ENCODE results near the gene ZIC4.

The ZIC4 gene

DNA sequence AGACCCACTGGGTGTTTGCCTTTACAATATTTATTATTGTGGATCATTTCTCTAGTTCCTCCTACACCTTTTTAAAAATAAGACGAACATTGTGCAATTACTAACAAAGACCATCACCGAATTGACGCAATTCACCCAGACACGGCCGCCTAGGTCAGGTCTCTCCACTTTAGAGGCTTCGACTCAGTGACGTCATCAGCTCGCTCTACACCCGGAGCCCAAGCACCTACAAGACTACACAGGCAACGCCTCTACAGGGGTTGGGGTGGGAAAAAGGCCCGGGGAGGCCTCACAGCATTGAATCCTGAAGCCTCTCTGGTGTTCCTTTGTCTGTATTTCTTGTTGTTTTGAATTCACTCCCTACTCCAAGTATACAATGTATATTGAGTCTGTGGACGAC lies 16.6 kb downstream of the ZIC4 start:
- DNase-seq: no peak

DNA sequence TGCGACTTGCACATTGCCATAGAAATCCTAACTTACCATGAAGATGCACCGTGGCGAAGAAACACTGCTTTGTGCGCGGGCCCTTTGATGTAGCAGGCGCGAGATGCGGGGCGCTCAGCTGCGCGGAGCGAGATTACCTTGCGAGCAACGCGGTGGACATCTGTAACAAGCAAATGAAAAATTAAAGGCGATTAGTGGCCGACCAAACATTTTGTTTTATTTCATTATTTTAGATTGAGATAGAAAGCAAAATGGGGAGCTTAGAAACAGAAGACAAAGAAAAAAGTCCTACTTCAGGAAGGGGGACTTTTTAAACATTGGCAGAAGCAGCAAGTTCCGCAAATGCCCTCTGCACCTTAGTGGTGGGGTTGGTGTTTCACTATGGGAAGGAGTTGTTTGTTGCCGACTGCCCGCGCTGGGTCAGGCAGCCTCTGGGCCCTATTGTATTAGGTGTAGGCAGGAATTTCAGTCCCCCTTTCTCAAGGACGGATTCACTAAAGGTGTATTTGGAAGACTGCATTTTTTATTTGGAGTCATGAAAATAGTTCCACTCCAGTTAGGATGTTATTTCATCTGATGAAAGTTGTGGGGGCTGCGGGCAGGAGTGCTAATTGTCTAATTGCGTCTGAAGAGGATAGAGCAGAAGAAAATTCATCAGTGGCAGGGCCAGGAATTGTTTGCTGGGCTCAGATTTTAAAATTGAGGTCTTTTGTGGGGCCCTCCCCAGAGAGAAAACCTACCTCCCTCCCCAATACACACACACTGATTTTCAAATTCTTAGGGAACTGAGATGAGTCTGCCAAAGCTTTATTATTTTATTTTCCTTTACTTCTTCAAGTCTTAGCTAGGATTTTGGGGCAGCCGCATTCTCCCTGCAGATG lies 17.4 kb downstream of the ZIC4 start:
- DNase-seq: no peak

DNA sequence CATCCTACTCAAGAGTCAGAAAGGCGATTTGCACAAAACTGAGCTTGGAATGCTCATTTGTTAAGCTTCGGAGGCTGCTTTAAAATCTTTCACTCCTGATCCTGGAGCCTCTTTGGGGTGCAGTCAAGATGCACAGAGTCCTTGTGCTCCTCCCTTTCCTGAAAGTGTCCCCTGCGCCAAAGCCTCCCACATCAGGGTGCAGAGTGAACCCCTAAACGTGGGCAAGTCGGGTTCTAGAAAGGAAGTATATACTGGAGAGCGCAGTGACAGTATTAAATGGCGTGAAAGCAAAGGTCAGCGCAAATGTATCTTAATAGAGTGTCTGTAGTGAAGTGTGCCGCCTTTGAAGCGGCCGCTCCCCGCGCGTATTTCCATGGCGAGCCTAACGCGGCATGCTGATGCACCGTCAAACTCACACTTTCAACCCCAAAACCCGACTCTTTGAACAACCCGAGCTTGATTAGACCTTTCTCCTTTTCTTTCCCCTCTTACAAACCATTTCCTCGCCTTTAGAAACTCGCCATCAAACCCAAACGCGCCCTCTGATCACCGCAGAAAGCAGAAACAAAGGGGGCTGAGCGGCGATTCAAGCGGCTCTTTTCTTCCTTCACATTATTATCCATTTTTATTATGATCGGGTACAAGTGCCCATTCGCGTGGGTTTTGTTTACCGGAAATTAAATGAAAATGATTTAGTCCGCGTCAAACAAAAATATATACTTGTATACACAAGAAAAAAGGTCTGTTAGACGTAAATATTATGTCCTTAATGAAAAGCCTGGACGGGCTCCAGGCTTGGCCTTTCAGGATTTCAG lies 18.3 kb downstream of the ZIC4 start:
- no peak for DNase-seq

DNA sequence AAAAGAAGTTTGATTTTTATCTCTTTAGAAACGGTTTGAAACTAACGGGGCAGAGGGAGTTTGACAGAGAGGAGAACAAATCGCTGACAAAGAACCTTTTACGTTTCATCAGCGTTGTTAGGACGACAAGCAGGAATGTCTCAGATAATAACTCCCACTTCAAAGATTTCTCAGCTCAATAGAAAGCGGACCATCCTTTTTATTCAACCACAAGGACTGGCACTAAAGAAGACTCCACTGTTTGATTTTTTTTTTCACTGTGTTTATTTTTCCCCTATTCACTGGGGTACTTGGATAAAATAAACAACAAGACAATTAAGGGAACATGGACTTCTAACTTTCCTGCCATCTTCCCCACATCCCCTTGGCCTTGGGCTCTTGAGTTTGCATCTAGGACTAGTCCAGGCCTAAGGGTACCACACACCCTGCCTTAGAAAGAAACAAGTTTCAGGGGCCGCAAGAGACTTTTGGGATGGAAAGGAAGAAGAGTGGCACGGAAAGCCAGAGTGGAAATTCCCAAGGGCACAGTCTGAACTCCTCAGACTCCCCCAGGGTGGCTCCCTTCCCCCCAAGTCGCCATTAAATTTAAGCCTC lies 19.0 kb downstream of the ZIC4 start:
- DNase-seq: no peak

DNA sequence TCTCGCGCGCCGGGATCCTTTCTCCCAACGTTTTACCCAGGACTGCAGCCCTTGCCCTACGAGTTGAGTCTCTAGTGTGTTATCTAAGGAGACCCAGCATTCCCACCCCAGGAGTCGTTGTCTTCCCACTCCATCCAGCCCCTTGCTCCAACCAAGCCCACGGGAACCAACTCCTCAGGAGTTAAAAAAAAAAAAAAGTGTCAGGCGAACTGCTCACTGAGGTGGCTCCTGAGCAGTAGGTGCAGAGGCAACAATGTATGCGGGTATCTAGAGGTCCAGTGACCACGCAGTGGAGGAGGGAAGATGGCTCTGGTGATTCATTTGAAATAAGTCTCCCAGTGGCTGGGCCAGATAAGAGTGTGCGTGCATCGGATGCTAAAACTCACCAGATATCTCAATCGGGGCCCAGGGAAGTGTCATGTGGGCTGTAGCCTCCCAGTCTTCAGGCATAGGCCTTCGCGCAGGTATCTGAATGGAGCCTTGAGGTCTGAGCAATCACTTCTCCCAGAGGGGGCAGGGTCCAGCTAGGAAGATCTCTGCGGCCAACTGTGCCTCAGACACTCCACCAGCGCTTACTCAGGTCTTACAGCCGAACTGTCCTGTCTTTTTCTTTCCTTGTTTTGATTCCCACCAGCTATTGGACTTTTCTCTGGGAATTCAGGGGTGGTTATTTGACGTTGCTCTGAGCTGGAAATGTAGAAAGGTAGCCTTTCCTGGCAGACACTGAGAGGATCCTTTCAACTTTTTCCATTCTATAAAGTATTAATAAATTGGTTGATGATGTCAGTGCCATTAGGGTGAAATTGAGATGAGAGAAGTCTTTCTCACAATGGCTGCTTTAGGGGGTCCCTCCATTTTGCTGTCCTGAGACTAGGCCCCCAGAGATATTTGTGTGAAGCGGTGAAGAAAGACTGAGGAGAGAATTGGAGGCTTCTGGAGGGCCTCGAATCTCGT lies 21.0 kb downstream of the ZIC4 start:
- no peak for DNase-seq

DNA sequence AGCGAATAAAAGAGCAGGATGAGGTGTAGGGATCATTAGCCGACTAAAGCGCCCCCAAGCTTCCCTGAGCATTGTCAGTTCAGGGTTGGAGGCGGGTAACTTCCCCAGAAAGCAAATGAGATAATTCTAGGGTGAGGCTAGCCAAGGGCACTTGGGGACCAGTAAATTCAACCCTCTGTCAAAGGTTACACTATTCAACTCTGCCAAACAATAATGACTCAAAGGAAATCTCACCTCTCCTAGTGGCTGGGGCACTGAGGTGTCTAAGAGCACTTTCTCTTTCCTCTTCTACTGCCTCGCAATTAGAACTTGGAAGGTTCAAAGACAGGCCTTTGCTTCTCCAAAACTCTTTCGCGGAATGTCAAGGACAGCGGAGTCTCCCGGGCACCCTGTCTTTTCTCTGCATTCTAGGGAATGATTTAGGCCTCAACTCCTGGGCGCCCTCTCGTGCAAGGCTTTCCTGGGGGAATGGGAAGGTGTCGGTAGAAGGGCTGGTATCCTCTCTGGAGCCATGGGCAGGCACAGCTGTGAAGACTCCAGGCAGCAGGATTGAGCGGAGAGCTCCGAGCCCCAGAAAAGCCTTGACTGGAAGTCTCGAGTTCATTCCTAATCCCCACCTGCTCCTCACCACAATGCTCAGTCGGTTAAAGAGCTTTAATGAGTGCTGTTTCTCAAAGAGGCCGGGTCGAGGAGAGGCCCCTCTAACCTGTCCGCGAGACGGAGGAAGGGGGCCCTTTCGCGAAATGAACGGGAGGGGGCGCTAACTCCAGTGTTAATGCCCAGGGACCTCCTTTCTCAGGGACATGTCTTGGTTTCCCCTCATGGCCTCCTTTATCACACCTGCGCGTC lies 21.9 kb downstream of the ZIC4 start:
- no peak for DNase-seq

DNA sequence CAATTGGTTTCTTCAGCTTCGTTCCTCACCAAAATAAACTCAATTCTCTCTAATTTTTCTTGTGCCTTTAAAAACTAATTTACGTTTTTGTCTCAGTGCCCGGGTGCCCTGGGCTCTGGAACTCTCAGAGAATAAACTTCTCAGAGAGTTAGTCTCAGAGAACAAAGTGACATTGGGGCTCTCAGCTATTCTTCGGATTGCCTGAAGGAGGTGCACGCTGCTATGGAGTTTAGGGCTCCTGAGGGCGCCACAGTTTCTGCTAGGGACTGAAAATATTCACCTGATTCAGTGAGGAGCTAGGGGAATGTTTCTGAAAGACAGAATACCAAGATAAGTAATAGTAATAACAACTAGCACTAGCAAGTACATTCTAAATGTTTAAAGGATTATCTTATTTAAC lies 22.7 kb downstream of the ZIC4 start:
- no peak for DNase-seq

DNA sequence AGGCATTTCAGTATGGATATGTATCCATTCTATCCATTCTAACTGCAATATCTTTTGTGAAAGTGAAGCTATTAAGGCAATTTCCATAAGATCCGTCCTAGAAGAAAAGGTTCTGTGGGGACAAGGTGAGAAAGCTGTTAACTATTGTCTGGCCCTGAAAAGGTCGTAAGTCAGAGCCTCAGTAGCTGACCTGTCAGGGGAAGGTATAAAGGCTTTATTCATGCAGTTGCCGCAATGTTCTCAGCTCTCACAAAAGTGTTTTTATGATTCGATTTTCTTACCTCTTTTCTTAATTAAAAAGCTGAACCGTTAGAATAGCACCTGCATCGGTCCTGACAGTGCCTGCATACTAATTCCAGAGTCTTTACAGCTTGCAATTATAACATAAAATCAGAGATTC lies 24.7 kb downstream of the ZIC4 start:
- no peak for DNase-seq

DNA sequence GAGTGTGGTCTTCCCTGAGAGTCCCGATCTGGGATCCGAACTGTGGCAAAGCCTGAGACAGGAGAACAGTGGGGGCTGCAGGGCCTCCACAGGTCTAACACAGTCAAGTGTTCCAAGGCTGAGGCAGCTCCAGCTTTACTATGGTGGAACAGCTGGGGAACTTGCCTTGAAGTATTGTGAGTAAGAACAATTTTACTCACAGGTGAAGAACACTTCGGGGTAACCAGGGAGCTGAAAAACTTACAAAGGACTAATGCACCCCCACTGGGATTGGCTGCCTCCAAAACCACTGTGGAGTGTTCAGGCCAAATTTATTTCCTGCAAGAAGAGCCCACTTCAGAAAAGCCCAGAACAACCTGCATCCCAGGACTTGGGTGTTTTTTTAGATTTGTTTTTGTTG lies 25.4 kb downstream of the ZIC4 start:
- DNase-seq: no peak

DNA sequence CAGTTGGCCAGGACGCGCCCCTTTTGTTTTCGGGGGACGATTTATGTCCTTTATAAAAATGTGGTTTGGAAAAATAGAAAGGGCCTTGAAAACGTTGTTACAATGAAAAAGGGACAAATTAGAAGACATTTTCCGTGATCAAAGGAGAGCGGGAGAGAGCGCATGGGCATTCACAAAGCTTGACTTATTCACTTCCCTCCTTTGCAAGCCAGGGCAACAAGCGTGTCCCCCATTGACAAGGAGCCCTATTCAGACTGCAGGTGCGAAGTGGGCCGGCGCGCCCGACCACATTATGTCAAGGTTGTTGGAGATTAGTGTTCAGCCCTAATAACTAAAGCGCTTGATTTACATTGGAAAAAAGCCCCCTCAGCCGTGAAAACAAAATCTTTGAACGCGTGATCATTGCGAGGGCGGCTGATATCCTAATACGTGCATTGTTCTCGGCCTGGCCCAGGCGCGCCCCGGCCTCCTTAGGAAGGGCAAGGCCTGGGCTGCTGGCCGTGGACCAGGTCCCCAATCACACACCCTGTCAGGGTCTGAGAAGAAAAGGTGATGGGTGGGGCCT lies 25.9 kb downstream of the ZIC4 start:
- DNase-seq: no peak

DNA sequence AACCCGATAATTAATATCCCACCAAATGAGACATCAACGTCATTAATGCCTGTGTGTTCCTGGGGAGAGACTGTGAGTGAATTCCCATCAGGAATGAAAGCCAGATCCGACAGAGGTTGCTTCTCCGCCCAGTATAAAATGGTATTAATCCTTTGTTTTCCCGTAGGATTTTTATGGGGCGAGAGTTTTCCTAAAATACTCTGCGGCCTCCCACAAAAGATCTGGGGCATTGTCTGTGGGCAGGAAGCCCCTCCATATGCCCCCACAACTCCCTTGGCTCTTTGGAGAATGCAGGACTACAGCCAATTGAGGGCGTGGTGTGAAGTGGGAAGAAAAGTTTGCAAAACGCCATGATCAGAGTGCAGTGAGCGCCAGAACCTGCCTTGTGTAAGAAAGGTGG lies 26.7 kb downstream of the ZIC4 start:
- no peak for DNase-seq

DNA sequence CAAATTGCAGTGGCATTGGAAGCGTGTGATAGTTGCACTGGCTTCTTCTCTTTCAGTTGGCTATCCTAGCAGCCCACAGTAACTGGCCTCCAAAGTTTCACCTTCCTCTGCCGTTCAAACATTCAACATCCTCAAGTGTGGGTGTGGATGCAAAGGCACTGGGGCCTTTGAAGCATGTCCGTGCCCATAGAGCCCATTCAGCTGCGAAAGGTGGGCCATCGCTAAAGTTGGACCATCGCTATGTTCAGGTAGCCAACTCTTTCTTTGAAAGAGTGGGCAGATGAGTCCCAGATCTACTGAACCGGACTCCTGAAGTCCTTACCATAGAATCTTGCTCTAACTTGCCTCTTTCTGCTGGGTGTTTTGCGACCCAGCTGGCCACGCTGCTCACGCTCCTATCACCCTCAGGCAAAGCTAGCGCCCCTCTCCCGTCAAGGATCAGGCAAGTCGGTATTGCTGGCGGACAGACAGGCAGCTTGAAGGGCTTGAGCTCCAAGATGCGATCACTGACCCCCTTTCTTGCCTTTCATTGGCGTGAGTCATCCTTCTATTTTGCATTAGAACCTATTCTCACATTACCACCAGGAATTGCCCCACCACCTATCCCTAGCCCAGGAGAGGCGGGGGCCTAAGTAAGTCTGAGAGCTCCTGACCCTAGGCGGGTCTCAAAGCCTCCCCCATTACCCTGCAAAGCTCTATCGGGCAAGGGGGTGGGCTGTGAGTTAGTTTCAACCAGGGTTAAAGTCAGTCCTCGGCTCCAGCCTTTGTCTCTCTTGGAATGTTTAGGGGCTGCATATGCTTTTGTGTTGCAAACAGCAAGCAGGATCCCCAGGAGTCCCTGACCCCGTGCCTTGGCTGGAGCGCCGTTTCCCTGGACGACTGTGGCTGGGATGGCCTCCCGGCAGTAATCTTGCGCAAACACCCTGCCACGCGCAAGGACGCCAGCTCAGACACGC lies 28.7 kb downstream of the ZIC4 start:
- DNase-seq: no peak

DNA sequence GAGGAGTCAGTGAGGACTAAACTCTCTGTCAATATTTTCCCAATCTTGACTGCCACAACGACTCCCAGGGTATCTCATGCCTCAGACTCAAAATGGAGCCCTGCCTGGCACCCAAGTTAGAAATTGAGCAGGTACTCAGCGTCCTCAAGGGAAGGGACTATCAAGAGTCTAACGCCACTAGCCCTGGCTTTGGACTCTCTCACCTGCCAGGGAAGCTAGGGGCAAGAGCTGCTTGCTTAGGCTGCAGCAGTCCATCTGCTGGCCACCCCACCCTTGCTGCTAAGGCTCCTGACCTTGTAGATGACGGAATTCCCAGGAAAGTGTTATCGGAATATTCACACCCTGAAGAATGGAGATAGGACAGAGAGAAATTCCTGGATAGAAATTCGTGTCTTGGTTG lies 33.0 kb downstream of the ZIC4 start:
- no peak for DNase-seq

DNA sequence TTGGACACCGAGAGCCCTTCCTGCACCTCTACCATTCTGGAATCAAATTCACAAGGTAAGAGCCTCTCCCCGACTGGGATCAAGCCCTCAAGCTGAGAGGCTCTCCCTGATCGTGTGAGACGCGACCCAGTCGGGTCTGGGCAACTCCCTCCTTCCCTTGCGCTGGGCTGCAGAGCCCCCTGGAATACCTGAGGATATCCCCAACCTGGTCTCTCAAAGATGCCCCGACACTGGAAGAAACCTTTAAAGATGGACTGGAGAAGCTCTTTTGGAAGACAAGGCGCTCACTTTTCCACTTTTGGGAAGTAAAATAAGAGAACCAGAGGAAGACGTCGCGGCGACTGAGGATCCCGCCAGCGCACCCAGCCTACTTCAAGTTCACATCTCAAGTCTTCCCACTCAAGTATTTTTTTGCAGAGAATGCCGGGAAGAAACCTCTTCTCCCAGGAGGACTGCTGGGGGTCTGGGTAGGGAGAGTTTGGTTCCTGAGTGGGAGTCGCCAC lies 33.8 kb downstream of the ZIC4 start:
- DNase-seq: no peak

DNA sequence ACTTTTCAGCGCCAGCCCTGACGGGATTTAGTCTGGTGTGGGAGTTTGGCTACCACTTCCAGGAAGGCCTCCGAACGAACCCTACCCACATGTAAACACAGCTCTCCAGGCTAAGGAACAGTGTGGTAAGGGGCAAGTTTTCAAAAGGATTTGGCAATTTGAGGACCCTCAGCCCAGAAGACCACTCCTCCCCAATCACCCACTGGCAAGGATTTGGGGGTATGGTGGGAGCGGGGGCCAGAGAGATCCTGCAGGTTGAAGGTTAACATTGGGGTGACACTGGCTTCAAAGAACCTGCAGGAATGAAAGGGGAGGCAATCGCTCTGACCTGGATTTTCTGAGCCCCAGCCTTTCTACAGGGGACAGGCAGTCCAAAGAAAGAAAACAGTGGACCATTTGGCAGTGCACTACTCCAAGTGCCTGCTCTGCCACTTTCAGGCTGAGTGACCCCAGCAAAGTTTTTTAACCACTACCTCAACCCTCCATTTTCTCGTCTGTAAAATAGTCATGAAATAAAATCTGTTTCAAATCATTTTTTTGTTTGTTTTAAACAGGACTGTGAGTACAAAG lies 34.5 kb downstream of the ZIC4 start:
- no peak for DNase-seq

DNA sequence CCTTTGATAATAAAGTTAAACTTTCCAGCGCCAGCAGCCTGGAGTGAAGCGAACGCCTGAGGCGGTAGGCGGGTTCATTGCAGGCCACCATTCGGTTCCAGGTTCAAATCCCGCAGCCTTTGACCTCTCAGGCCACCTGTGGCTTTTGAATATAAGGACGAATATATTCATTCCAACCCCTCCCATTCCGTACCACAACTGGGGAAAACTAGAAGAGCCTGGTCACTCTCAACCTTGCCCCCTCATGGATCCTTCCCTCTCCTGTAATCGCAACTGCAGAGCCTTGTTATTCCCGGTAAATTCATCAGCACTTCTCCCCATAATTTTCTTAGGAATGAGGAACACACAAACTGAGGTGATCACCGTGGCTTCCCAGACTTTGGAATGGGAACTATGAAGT lies 35.2 kb downstream of the ZIC4 start:
- no peak for DNase-seq

DNA sequence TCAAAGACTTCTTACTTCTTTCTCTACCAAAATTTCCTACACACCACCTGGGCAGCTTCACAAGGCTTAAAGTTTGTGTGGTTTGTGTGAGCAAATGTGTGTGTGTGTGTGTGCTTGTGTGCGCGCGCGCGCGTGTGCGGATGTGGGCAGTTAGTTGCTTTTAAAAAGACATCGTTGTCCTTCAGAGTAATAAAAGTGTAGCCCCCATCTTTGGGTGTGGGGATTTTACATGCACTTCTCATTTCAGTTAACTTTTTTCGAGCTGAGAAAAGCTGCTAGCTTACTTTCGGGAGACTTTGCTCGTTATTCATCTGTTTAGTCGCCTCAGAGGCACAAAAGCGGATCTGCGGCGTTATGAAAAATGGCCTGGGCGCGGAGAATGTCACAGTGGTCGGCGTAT lies 36.0 kb downstream of the ZIC4 start:
- DNase-seq: no peak

DNA sequence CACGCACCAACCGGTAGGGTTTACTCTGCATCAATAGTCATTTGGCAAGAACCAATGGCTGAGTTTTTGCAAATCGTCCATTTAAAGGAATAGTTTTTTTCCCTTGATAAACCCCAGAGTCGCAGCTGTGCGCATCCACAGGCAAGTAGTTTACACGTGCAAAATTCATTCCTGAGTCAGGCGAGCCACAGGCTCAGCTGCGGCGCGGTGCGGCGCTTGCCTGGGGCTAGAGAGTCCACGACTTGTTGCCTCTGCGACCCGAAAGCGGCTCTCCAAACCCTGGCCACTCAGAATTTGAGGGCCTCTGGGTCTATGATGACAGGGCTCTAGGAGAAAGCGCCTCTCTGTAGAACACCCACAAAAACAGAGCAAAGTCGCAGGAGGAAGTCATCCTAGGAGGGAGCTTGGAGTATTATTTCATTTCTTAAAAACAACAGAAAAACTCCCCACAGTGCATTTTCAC lies 36.7 kb downstream of the ZIC4 start:
- no peak for DNase-seq

DNA sequence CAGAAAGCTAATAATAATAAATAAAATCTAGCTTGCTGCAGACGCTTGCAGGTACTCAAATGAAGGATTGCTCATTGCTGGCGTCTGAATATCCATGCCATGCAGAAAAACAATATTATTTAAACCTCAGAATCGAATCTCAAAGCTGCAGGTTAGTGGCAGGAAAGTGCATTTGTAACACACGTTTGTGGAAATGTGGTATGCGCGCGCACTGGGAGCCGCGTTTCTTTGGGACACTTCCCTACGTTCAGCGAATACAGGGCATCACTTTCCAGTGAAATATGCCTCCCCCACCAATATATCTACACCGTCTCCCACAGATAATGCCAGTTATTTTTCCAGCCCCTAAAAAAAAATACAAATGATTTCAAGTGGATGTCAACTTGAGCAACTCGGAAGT lies 37.1 kb downstream of the ZIC4 start:
- no peak for DNase-seq
